ENCODE data around the gene CRLF1. TPM values are rescaled to one million over a fixed set of nuclear protein-coding genes. Genes with fewer than 3 reads are reported as not detected.
"Not testable (repeated sequence)": the region's sequence is repeated elsewhere in the genome, so short reads cannot be mapped to it uniquely, and the experiment has no call there.

The CRLF1 gene
- total and polyA plus RNA-seq, 2 experiments from 2014 or later, result 8.6 to 59.2 TPM

- TF ChIP-seq EZH2phosphoT487 (IDR thresholded peaks at IDR 0.05; ENCODE audit: insufficient read depth, low read depth), result no peak
- TF ChIP-seq EZH2 (IDR thresholded peaks at IDR 0.05; ENCODE audit: insufficient read depth, poor library complexity, severe bottlenecking), result no peak
- WGBS, 2 experiments (ENCODE audit: low coverage in 1 of 2, low lambda C conversion rate in 2 of 2, missing lambda C conversion rate in 2 of 2), result 8 to 9% methylated on average over 22 to 25 of the region's 32 CpGs
- Histone ChIP-seq H3K4me3 (no peak overlapping the region), H3F3A (ENCODE audit: insufficient read depth) (peaks cover 2% of the 10 kb centered on the region; the same call in 1 of the 2 replicates), H3K4me2 (ENCODE audit: unreplicated experiment) (no peak overlapping the region), H3K4me1 (ENCODE audit: insufficient read depth) (no peaks in the 10 kb centered on the region), H2AFZ (no peak overlapping the region), H4K20me1 (ENCODE audit: insufficient read depth) (no peaks in the 10 kb centered on the region), H3K9me3 (ENCODE audit: low read depth) (no peaks in the 10 kb centered on the region), H3K36me3 (ENCODE audit: low read depth) (no peaks in the 10 kb centered on the region), H3K9me2 (ENCODE audit: insufficient read depth) (no peaks in the 10 kb centered on the region), H3K9ac (no peak overlapping the region), H3K27ac (no peak overlapping the region), H3K79me2 (ENCODE audit: insufficient read depth) (no peaks in the 10 kb centered on the region), H3K27me3 (replicated peaks; ENCODE audit: insufficient read depth) (peaks cover 29% of the 10 kb centered on the region)
- in situ Hi-C loops (cut with MboI), result loop anchor here (10.0 kb wide), 1 partner anchor 241 kb away; no protein-coding TSS in a partner anchor
- peak; percentile 66 for DNase-seq
Measured at GRCh38 chr19:18603255-18603957, 3.2 kb downstream of the CRLF1 start.

GRCh38 chr19:18601875-18602274, 4.7 kb downstream of the CRLF1 start:
- in situ Hi-C loops (cut with MboI), result loop anchor here (10.0 kb wide), 1 partner anchor 243 kb away; no protein-coding TSS in a partner anchor
- WGBS, 2 experiments (ENCODE audit: low coverage in 1 of 2, low lambda C conversion rate in 2 of 2, missing lambda C conversion rate in 2 of 2), result 84 to 93% methylated on average over 4 of the region's 4 CpGs

GRCh38 chr19:18600692-18601397, 5.8 kb downstream of the CRLF1 start:
- in situ Hi-C loops (cut with MboI), result loop anchor here (10.0 kb wide), 1 partner anchor 244 kb away; no protein-coding TSS in a partner anchor

More at GRCh38 chr19:18601875-18602274, 4.7 kb downstream of the CRLF1 start:
- H3K9me3 ChIP-seq (ENCODE audit: low read depth), result no peaks in the 10 kb centered on the region
- no peak overlapping the region for H3K27ac ChIP-seq
- H3K27me3 ChIP-seq (replicated peaks; ENCODE audit: insufficient read depth), result peaks cover 17% of the 10 kb centered on the region; the same call in 1 of the 2 replicates
- no peaks in the 10 kb centered on the region for H4K20me1 ChIP-seq (ENCODE audit: insufficient read depth)
- TF ChIP-seq EZH2phosphoT487 (IDR thresholded peaks at IDR 0.05; ENCODE audit: insufficient read depth, low read depth), result no peak
- no peaks in the 10 kb centered on the region for H3K9me2 ChIP-seq (ENCODE audit: insufficient read depth)
- H3K4me2 ChIP-seq (ENCODE audit: unreplicated experiment), result no peak overlapping the region
- no peaks in the 10 kb centered on the region for H3K79me2 ChIP-seq (ENCODE audit: insufficient read depth)
- no peak for DNase-seq
- no peaks in the 10 kb centered on the region for H3K36me3 ChIP-seq (ENCODE audit: low read depth)
- H2AFZ ChIP-seq, result no peak overlapping the region
- no peaks in the 10 kb centered on the region; the same call in 1 of the 2 replicates for H3F3A ChIP-seq (ENCODE audit: insufficient read depth)
- H3K9ac ChIP-seq, result no peak overlapping the region
- H3K4me3 ChIP-seq, result no peak overlapping the region
- no peaks in the 10 kb centered on the region for H3K4me1 ChIP-seq (ENCODE audit: insufficient read depth)

GRCh38 chr19:18599485-18599884, 7.1 kb downstream of the CRLF1 start:
- no peak overlapping the region for H2AFZ ChIP-seq
- no peaks in the 10 kb centered on the region; the same call in 1 of the 2 replicates for H3F3A ChIP-seq (ENCODE audit: insufficient read depth)
- no peaks in the 10 kb centered on the region for H4K20me1 ChIP-seq (ENCODE audit: insufficient read depth)
- H3K9ac ChIP-seq, result no peak overlapping the region
- 87 to 90% methylated on average over 20 of the region's 20 CpGs for WGBS, 2 experiments (ENCODE audit: low coverage in 1 of 2, low lambda C conversion rate in 2 of 2, missing lambda C conversion rate in 2 of 2)
- H3K36me3 ChIP-seq (ENCODE audit: low read depth), result no peaks in the 10 kb centered on the region
- no peak overlapping the region for H3K4me3 ChIP-seq
- no peaks in the 10 kb centered on the region for H3K4me1 ChIP-seq (ENCODE audit: insufficient read depth)
- H3K9me2 ChIP-seq (ENCODE audit: insufficient read depth), result no peaks in the 10 kb centered on the region
- H3K9me3 ChIP-seq (ENCODE audit: low read depth), result no peaks in the 10 kb centered on the region
- TF ChIP-seq EZH2 (IDR thresholded peaks at IDR 0.05; ENCODE audit: insufficient read depth, poor library complexity, severe bottlenecking), result no peak
- H3K27me3 ChIP-seq (replicated peaks; ENCODE audit: insufficient read depth), result 0 out of 2 replicates have a peak, but pooled peaks cover 2% of the 10 kb centered on the region
- in situ Hi-C loops (cut with MboI), result loop anchor here (25.0 kb wide), 1 partner anchor 137 kb away; no protein-coding TSS in a partner anchor
- H3K79me2 ChIP-seq (ENCODE audit: insufficient read depth), result no peaks in the 10 kb centered on the region
- H3K27ac ChIP-seq, result no peak overlapping the region
- DNase-seq, result no peak
- H3K4me2 ChIP-seq (ENCODE audit: unreplicated experiment), result no peak overlapping the region

More at GRCh38 chr19:18600692-18601397, 5.8 kb downstream of the CRLF1 start:
- H3K79me2 ChIP-seq (ENCODE audit: insufficient read depth); H3K9me3 ChIP-seq (ENCODE audit: low read depth); H3F3A ChIP-seq (ENCODE audit: insufficient read depth); H3K4me1 ChIP-seq (ENCODE audit: insufficient read depth); H3K36me3 ChIP-seq (ENCODE audit: low read depth); H4K20me1 ChIP-seq (ENCODE audit: insufficient read depth); H2AFZ ChIP-seq; DNase-seq; H3K9ac ChIP-seq; H3K4me2 ChIP-seq (ENCODE audit: unreplicated experiment); H3K9me2 ChIP-seq (ENCODE audit: insufficient read depth); H3K27ac ChIP-seq; H3K4me3 ChIP-seq: not testable (repeated sequence)
- WGBS, 2 experiments (ENCODE audit: low coverage in 1 of 2, low lambda C conversion rate in 2 of 2, missing lambda C conversion rate in 2 of 2), result 87 to 89% methylated on average over 15 of the region's 15 CpGs
- peaks cover 12% of the 10 kb centered on the region; the same call in 1 of the 2 replicates for H3K27me3 ChIP-seq (replicated peaks; ENCODE audit: insufficient read depth)

Measured in GM23248 (cell line).